Uterus (tissue), 4 donors: ENCODE data around the gene SHPK. TPM values are rescaled to one million over a fixed set of nuclear protein-coding genes. Genes with fewer than 3 reads are reported as not detected.

Experiments
- DNase-seq, 2 donors: peaks; one replicate each; pipeline ENCODE4 v3.0.0-alpha.2; 2019 to 2020
- H3K27ac ChIP-seq, 2 donors: fragments of 200-600 bp; sonication (generic); 1 replicate in 1 of 2; 2 replicates in 1 of 2; pipeline ENCODE4 v1.5.1; 2016 to 2018
- H3K27me3 ChIP-seq, 2 donors: fragments of 200-600 bp; sonication (generic); one replicate each; pipeline ENCODE4 v1.5.1; 2018 to 2019; ENCODE audit warnings: control low read depth in 1 of 2
- H3K36me3 ChIP-seq, 2 donors: fragments of 200-600 bp; sonication (generic); one replicate each; pipeline ENCODE4 v1.5.1; 2019; ENCODE audit warnings: control low read depth in 1 of 2
- H3K4me1 ChIP-seq, 2 donors: fragments of 200-600 bp; sonication (generic); one replicate each; pipeline ENCODE4 v1.5.1; 2018 to 2019; ENCODE audit warnings: control low read depth in 1 of 2
- H3K4me3 ChIP-seq, 2 donors: fragments of 200-600 bp; sonication (generic); 1 replicate in 1 of 2; 2 replicates in 1 of 2; pipeline ENCODE4 v1.5.1; 2018 to 2019; ENCODE audit warnings: mild to moderate bottlenecking in 1 of 2
- H3K9me3 ChIP-seq, 2 donors: fragments of 200-600 bp; sonication (generic); one replicate each; pipeline ENCODE4 v1.5.1; 2019; ENCODE audit warnings: control low read depth in 1 of 2
- POLR2A ChIP-seq, 2 donors: fragments of 450-650 bp; IDR thresholded peaks; one replicate each; pipeline ENCODE4 v1.6.1; 2016; ENCODE audit warnings: antibody characterized with exemption in 2 of 2, mild to moderate bottlenecking in 1 of 2, moderate library complexity in 1 of 2
- intact Hi-C: fragments of 100-400 bp; cut with DNase I; formaldehyde crosslinking; loops from one replicate; pipeline ENCODE4 v1.15.1; 2023; ENCODE audit warnings: low total_unique reads
- total RNA-seq, 4 donors: library from RNA; depleted of rRNA in 3 of 4; stranded (reverse); fragments of >200 nt in 3 of 4; gene quantifications; one replicate each; pipeline versions ENCODE4 v1.1.0 to v1.2.4, GENCODE V29; 2014 to 2023
- TF ChIP-seq, protein P1 (sequence below), 4 experiments: fragments of 200-600 bp in 2 of 4; fragments of 450-650 bp in 2 of 4; sonication (generic) in 2 of 4; IDR thresholded peaks; one replicate each; pipeline ENCODE4 v1.5.1; 2016 to 2019; ENCODE audit warnings: antibody characterized with exemption in 4 of 4, mild to moderate bottlenecking in 2 of 4, moderate library complexity in 1 of 4
- donor health status: DM: yes; HTN: yes; CAD: no.

The SHPK gene
- total RNA-seq, 4 donors from 2014 or later, result 0.26 to 24.4 (median 8.3) TPM

GRCh38 chr17:3639981-3640596 is 4.0 kb upstream of the SHPK start:
- H3K4me1 ChIP-seq, result no peaks in the 10 kb centered on the region
- no peak overlapping the region for H3K27ac ChIP-seq
- no peak for DNase-seq
- H3K4me3 ChIP-seq, result no peak overlapping the region
- H3K27me3 ChIP-seq, result no peaks in the 10 kb centered on the region
- no peaks in the 10 kb centered on the region for H3K9me3 ChIP-seq
- intact Hi-C loops, result no loop called here
- no peak for TF ChIP-seq POLR2A (IDR thresholded peaks at IDR 0.05)
- TF ChIP-seq, protein P1, sequence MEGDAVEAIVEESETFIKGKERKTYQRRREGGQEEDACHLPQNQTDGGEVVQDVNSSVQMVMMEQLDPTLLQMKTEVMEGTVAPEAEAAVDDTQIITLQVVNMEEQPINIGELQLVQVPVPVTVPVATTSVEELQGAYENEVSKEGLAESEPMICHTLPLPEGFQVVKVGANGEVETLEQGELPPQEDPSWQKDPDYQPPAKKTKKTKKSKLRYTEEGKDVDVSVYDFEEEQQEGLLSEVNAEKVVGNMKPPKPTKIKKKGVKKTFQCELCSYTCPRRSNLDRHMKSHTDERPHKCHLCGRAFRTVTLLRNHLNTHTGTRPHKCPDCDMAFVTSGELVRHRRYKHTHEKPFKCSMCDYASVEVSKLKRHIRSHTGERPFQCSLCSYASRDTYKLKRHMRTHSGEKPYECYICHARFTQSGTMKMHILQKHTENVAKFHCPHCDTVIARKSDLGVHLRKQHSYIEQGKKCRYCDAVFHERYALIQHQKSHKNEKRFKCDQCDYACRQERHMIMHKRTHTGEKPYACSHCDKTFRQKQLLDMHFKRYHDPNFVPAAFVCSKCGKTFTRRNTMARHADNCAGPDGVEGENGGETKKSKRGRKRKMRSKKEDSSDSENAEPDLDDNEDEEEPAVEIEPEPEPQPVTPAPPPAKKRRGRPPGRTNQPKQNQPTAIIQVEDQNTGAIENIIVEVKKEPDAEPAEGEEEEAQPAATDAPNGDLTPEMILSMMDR (IDR thresholded peaks at IDR 0.05), result no peak
- H3K36me3 ChIP-seq, result no peaks in the 10 kb centered on the region

GRCh38 chr17:3636908-3637373 is 891 bp upstream of the SHPK start:
- Histone ChIP-seq H3K36me3 (no peaks in the 10 kb centered on the region), H3K4me1 (no peaks in the 10 kb centered on the region), H3K4me3 (peak overlapping the region; percentile 73 to 85), H3K9me3 (no peaks in the 10 kb centered on the region), H3K27ac (peak overlapping the region; percentile 95 to 96), H3K27me3 (no peaks in the 10 kb centered on the region)
- TF ChIP-seq, protein P1 (IDR thresholded peaks at IDR 0.05), result no peak
- TF ChIP-seq POLR2A (IDR thresholded peaks at IDR 0.05), result no peak
- DNase-seq, result no peak
- intact Hi-C loops, result no loop called here

GRCh38 chr17:3635474-3636153 is 436 bp downstream of the SHPK start:
- peak overlapping the region; percentile 73 to 85 for H3K4me3 ChIP-seq
- H3K9me3 ChIP-seq, result no peaks in the 10 kb centered on the region
- DNase-seq, result no peak
- TF ChIP-seq, protein P1 (IDR thresholded peaks at IDR 0.05), result no peak
- no peak for TF ChIP-seq POLR2A (IDR thresholded peaks at IDR 0.05)
- intact Hi-C loops, result no loop called here
- H3K36me3 ChIP-seq, result no peaks in the 10 kb centered on the region
- H3K27me3 ChIP-seq, result no peaks in the 10 kb centered on the region
- no peaks in the 10 kb centered on the region for H3K4me1 ChIP-seq
- H3K27ac ChIP-seq, result peak overlapping the region; percentile 53 to 96

GRCh38 chr17:3632287-3632686 is 3.8 kb downstream of the SHPK start:
- H3K4me1 ChIP-seq, result no peaks in the 10 kb centered on the region
- TF ChIP-seq POLR2A (IDR thresholded peaks at IDR 0.05), result no peak
- TF ChIP-seq, protein P1 (IDR thresholded peaks at IDR 0.05), result no peak
- H3K27me3 ChIP-seq, result no peaks in the 10 kb centered on the region
- H3K4me3 ChIP-seq, result no peak overlapping the region
- no peaks in the 10 kb centered on the region for H3K36me3 ChIP-seq
- DNase-seq, result no peak
- no peaks in the 10 kb centered on the region for H3K9me3 ChIP-seq
- intact Hi-C loops, result no loop called here
- no peak overlapping the region for H3K27ac ChIP-seq

DNA sequence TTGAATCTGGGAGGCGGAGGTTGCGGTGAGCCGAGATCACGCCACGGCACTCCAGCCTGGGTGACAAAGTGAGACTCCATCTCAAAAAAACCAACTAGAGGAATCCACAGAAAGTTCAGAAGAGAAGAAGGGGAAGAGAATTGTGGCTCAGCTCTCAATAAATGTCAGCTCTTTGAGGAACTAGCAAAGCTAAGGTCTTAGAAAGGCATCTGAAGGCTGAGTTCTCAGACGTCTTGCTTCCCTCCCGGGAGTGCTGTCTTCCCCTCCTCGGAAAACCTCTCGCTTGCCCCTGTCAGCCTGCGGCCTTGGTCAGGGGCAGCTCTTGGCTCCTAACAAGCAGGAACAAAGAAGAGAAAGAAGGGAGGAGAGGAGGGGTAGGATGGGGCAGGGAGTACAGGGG is 5.3 kb downstream of the SHPK start:
- Histone ChIP-seq H3K4me1 (no peaks in the 10 kb centered on the region), H3K27ac (no peak overlapping the region), H3K9me3 (no peaks in the 10 kb centered on the region), H3K4me3 (no peak overlapping the region), H3K36me3 (no peaks in the 10 kb centered on the region), H3K27me3 (no peaks in the 10 kb centered on the region)
- TF ChIP-seq POLR2A (IDR thresholded peaks at IDR 0.05), result no peak
- TF ChIP-seq, protein P1 (IDR thresholded peaks at IDR 0.05), result no peak
- intact Hi-C loops, result no loop called here
- no peak for DNase-seq
